Measurements from ENCODE around the gene C5orf47. TPM values are rescaled to one million over a fixed set of nuclear protein-coding genes. Genes with fewer than 3 reads are reported as not detected.

The C5orf47 gene
- total RNA-seq, 1 donor from 2014 or later = not detected

DNA sequence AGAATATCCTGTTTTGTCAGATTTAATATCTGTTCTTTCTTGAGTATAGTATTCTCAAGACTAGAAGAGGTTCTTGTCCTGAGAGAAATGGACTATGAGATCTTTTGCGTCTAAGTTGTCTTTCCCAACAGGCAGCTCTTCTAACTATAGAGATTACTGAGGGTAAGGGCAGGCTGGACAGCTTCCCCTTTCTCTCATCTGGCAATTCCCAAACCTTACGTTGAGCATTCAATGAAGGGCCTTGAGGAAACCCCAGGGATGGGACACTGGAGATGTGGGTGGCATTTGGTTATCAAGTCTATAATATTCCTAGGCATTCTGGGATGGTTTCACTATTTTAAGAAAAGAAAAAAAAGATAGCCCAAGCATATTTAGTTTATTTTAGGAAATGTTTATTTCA lies 28.0 kb upstream of the C5orf47 start:
- peaks cover 6% of the 10 kb centered on the region for H3K36me3 Mint-ChIP-seq (ENCODE audit: low read depth)
- H3K9me3 Mint-ChIP-seq (ENCODE audit: low read depth) = no peaks in the 10 kb centered on the region
- no peak for DNase-seq (ENCODE audit: low spot score)
- no peaks in the 10 kb centered on the region for H3K27me3 Mint-ChIP-seq (ENCODE audit: low read depth)
- no peak overlapping the region for H3K4me3 Mint-ChIP-seq (ENCODE audit: unreplicated experiment)
- TF ChIP-seq, protein P1, sequence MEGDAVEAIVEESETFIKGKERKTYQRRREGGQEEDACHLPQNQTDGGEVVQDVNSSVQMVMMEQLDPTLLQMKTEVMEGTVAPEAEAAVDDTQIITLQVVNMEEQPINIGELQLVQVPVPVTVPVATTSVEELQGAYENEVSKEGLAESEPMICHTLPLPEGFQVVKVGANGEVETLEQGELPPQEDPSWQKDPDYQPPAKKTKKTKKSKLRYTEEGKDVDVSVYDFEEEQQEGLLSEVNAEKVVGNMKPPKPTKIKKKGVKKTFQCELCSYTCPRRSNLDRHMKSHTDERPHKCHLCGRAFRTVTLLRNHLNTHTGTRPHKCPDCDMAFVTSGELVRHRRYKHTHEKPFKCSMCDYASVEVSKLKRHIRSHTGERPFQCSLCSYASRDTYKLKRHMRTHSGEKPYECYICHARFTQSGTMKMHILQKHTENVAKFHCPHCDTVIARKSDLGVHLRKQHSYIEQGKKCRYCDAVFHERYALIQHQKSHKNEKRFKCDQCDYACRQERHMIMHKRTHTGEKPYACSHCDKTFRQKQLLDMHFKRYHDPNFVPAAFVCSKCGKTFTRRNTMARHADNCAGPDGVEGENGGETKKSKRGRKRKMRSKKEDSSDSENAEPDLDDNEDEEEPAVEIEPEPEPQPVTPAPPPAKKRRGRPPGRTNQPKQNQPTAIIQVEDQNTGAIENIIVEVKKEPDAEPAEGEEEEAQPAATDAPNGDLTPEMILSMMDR (IDR thresholded peaks at IDR 0.05) = no peak
- peaks cover 22% of the 10 kb centered on the region for H3K4me1 Mint-ChIP-seq (ENCODE audit: low read depth)
- H3K27ac Mint-ChIP-seq (ENCODE audit: unreplicated experiment) = no peak overlapping the region

DNA sequence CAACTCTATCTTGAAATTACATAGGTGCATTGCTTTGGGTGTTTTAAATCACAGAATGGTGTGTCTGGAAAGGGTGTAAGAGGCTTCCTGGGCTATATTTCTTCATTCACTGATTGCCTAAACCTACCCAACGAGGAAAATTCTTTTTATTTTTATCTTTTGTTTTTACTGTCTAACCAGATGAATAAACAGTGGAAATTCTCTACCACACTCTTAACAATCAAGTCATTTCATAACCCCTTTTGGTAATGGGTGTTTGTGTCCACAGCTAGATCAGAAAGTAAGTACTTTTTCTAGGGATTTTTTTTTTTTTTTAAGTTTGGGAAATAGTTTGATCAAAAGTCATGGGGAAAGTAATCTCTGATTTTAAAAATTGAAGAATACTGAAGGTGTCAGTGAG lies 27.6 kb upstream of the C5orf47 start:
- H3K4me1 Mint-ChIP-seq (ENCODE audit: low read depth) = peaks cover 20% of the 10 kb centered on the region
- no peak overlapping the region for H3K27ac Mint-ChIP-seq (ENCODE audit: unreplicated experiment)
- TF ChIP-seq, protein P1 (IDR thresholded peaks at IDR 0.05) = no peak

DNA sequence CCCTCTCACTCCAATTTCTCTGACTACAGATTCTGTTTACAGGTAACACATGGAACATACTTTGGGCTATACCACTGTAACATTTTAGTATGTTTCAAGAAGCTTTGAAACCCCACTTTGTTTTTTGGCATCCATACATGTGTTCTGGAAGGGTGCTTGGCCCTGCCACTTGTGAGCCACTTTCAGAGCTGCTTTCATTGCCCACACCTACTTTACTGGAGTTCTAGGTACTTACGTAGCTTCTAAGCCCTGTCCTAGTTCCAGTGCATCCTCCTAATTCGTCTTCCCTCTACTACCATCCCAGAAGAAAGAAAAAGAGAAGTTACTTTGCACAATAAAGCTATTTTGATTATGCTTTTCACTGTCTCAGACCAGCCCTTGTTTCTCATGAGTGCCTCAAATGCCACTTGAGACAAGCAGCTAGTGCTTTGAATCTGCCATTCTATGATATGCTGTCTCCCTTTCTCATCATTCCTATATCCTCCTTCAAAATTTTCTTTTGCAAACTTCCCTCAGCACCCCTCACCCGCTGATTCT lies 26.5 kb upstream of the C5orf47 start:
- no peak for DNase-seq (ENCODE audit: low spot score)
- Mint-ChIP-seq H3K4me3 (ENCODE audit: unreplicated experiment) (peak overlapping the region; percentile 64), H3K36me3 (ENCODE audit: low read depth) (peaks cover 3% of the 10 kb centered on the region), H3K9me3 (ENCODE audit: low read depth) (no peaks in the 10 kb centered on the region), H3K27me3 (ENCODE audit: low read depth) (no peaks in the 10 kb centered on the region), H3K27ac (ENCODE audit: unreplicated experiment) (peak overlapping the region; percentile 87), H3K4me1 (ENCODE audit: low read depth) (peaks cover 20% of the 10 kb centered on the region)
- TF ChIP-seq, protein P1 (IDR thresholded peaks at IDR 0.05) = no peak

More for the DNA sequence above, 27.6 kb upstream of the C5orf47 start:
- DNase-seq (ENCODE audit: low spot score) = no peak
- no peak overlapping the region for H3K4me3 Mint-ChIP-seq (ENCODE audit: unreplicated experiment)
- peaks cover 5% of the 10 kb centered on the region for H3K36me3 Mint-ChIP-seq (ENCODE audit: low read depth)
- no peaks in the 10 kb centered on the region for H3K27me3 Mint-ChIP-seq (ENCODE audit: low read depth)
- H3K9me3 Mint-ChIP-seq (ENCODE audit: low read depth) = no peaks in the 10 kb centered on the region

DNA sequence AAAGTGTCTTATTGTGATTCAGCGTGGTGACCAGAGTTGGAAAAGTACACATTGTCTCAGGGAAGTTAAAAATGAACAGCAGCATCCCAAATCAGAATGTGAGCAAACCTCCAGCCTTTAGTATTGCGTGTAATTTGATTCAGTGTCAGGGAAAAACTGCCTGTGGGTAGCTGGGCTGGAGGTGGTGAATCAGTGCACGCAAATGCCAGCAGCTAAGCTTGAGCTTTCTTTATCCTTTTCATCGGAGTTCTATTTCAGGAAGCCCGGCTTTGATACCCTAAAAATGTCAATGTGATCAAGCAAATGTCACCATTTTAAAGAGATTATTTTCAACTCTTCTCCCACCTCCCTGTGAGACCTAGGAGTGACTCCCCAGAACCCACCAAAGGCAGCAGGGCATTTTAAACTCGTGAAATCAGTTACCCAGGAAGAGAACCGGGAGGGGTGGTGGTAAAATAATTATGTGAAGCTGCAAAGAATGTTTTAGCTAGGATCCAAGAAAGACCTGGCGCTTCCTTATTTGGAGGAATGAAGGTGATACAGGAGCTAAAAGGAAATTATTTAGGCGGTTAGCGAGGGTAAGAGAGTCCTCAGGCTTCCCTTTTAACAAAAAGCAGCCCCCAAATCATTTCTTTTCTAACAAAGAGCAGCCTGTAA lies 25.7 kb upstream of the C5orf47 start:
- peak overlapping the region; percentile 64 for H3K4me3 Mint-ChIP-seq (ENCODE audit: unreplicated experiment)
- H3K27ac Mint-ChIP-seq (ENCODE audit: unreplicated experiment) = peak overlapping the region; percentile 87
- TF ChIP-seq, protein P1 (IDR thresholded peaks at IDR 0.05) = no peak
- H3K4me1 Mint-ChIP-seq (ENCODE audit: low read depth) = peaks cover 20% of the 10 kb centered on the region
- no peak for DNase-seq (ENCODE audit: low spot score)
- no peaks in the 10 kb centered on the region for H3K9me3 Mint-ChIP-seq (ENCODE audit: low read depth)
- peaks cover 3% of the 10 kb centered on the region for H3K36me3 Mint-ChIP-seq (ENCODE audit: low read depth)
- H3K27me3 Mint-ChIP-seq (ENCODE audit: low read depth) = no peaks in the 10 kb centered on the region

DNA sequence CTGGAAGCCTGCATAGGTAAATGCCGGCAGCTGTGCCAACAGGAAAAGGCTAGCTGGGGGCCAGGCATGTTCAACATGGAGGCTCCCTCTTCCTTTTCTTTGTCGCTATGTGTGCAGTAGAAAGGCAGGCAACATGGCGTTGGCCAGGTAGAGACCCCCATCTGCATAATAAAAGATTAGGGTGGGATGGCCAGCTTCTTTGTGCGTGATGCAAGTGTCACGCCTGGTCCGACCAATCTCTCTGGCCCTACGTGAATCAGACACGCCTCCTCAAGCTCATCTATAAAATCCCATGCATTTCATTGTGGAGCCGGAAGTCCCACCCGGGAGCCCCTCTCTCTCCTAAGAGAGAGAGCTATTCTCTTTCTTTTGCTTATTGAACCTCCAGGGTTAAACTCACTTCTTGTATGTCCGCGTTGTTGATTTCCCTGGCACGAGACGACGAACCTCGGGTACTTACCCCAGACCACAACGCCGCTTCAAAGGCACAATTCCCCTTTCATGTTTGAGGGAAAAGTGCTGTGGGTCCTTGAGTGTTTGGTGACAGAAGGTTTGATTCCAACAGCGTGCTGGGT lies 25.0 kb upstream of the C5orf47 start:
- no peak for DNase-seq (ENCODE audit: low spot score)
- no peaks in the 10 kb centered on the region for H3K9me3 Mint-ChIP-seq (ENCODE audit: low read depth)
- peak overlapping the region; percentile 87 for H3K27ac Mint-ChIP-seq (ENCODE audit: unreplicated experiment)
- no peaks in the 10 kb centered on the region for H3K27me3 Mint-ChIP-seq (ENCODE audit: low read depth)
- peaks cover 20% of the 10 kb centered on the region for H3K4me1 Mint-ChIP-seq (ENCODE audit: low read depth)
- peaks cover 3% of the 10 kb centered on the region for H3K36me3 Mint-ChIP-seq (ENCODE audit: low read depth)
- peak overlapping the region; percentile 64 for H3K4me3 Mint-ChIP-seq (ENCODE audit: unreplicated experiment)
- TF ChIP-seq, protein P1 (IDR thresholded peaks at IDR 0.05) = no peak
